Fibroblast of pulmonary artery (primary cell): Measurements from ENCODE around the gene REV1.

Source experiments
- DNase-seq: peaks from one replicate; pipeline ENCODE4 v3.0.0-alpha.2; 2010; ENCODE audit warnings: low read depth
- H3K4me3 ChIP-seq: replicated peaks from 2 replicates; pipeline ENCODE4 v1.5.1; 2011; ENCODE audit warnings: low read depth, mild to moderate bottlenecking, control low read depth, low read length, moderate library complexity
- TF ChIP-seq, protein P1 (sequence below): IDR thresholded peaks from 2 replicates; pipeline ENCODE4 v1.5.1; 2011; ENCODE audit warnings: mild to moderate bottlenecking, control low read depth, low read length, inconsistent platforms; ENCODE audit errors: missing control alignments

Gene REV1

GRCh38 chr2:99421469-99421868, 68.3 kb downstream of the REV1 start:
- no peak overlapping the region for H3K4me3 ChIP-seq
- TF ChIP-seq, protein P1, sequence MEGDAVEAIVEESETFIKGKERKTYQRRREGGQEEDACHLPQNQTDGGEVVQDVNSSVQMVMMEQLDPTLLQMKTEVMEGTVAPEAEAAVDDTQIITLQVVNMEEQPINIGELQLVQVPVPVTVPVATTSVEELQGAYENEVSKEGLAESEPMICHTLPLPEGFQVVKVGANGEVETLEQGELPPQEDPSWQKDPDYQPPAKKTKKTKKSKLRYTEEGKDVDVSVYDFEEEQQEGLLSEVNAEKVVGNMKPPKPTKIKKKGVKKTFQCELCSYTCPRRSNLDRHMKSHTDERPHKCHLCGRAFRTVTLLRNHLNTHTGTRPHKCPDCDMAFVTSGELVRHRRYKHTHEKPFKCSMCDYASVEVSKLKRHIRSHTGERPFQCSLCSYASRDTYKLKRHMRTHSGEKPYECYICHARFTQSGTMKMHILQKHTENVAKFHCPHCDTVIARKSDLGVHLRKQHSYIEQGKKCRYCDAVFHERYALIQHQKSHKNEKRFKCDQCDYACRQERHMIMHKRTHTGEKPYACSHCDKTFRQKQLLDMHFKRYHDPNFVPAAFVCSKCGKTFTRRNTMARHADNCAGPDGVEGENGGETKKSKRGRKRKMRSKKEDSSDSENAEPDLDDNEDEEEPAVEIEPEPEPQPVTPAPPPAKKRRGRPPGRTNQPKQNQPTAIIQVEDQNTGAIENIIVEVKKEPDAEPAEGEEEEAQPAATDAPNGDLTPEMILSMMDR, result no peak
- DNase-seq, result peak; percentile 60

GRCh38 chr2:99420751-99421299, 69.0 kb downstream of the REV1 start:
- H3K4me3 ChIP-seq, result no peak overlapping the region
- DNase-seq, result peak; percentile 34
- TF ChIP-seq, protein P1, result no peak

DNA sequence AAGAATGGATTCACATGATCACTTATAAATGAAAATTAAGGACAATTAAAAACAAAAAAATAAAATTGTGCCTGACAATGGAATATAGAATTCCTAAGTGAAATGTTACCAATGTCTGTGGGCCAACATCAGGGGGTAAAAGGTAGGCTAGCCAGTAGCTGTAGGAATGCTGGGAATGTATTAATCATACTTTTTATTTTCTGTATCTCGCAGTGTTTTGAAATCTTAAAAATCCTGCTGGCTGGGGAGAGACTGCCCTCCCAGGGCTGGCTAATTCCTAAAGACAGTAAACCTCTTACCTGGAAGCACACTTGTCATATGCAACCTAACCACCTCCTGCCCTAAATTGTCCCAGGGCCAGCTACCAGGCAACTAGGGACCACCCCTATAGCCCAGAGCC, 69.8 kb downstream of the REV1 start:
- DNase-seq, result peak; percentile 52
- no peak overlapping the region for H3K4me3 ChIP-seq
- TF ChIP-seq, protein P1, result no peak

GRCh38 chr2:99417396-99417795, 72.4 kb downstream of the REV1 start:
- DNase-seq, result no peak
- no peak overlapping the region for H3K4me3 ChIP-seq
- TF ChIP-seq, protein P1, result no peak

- no peak overlapping the region for H3K4me3 ChIP-seq
- DNase-seq, result no peak
- TF ChIP-seq, protein P1, result no peak
Measured at GRCh38 chr2:99414566-99414965, 75.3 kb downstream of the REV1 start.

DNA sequence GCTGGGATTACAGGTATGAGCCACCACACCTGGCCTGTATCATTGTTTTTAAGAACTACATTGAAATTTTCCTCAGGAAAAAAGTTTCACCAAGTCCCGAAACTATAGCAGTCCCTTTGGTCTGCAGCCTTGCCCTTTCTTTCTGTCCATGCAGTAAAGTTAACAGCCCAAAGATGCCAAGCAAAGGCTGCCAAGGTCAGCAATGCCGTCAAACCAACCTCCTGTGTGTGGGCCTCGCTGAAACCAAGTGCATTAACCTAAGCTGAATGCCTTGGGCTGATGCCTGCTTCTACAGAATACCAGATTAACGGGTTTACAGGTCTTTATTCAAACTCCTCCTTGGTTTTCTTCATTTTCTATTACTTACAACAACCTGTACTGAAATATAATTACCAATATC, 79.5 kb downstream of the REV1 start:
- no peak overlapping the region for H3K4me3 ChIP-seq
- DNase-seq, result no peak
- TF ChIP-seq, protein P1, result no peak

GRCh38 chr2:99406137-99406536, 83.7 kb downstream of the REV1 start:
- H3K4me3 ChIP-seq, result no peak overlapping the region
- DNase-seq, result no peak
- TF ChIP-seq, protein P1, result no peak
